Activated CD4-positive, alpha-beta T cell treated with anti-CD3 and anti-CD28 coated beads, Interleukin-2, amount 50 U/mL, for 48 hours (primary cell): ENCODE measurements around the gene MPIG6B.

Experiments used
- DNase-seq, 2 experiments: peaks; one replicate each; pipeline ENCODE4 v3.0.0-alpha.2; 2020

Gene MPIG6B, protein sequence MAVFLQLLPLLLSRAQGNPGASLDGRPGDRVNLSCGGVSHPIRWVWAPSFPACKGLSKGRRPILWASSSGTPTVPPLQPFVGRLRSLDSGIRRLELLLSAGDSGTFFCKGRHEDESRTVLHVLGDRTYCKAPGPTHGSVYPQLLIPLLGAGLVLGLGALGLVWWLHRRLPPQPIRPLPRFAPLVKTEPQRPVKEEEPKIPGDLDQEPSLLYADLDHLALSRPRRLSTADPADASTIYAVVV

DNA sequence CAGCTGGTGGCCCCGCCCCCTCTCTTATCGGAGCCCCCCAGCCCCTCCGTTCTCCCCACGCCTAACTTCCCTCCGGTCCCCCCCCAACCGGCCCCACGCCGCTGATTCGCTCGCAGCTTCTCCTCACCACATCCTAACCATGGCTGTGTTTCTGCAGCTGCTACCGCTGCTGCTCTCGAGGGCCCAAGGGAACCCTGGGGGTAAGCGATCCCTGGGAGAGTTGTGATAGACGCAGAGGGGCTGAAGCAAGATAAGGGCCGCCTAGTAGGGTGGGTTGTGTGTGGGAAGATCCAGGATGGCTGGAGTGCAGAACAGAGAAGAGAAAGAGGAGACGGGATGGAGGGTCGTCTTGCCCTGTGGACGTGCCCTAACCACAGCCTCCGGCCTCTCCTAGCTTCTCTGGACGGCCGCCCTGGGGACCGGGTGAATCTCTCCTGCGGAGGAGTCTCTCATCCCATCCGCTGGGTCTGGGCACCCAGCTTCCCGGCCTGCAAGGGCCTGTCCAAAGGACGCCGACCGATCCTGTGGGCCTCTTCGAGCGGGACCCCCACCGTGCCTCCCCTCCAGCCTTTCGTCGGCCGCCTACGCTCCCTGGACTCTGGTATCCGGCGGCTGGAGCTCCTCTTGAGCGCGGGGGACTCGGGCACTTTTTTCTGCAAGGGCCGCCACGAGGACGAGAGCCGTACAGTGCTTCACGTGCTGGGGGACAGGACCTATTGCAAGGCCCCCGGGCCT is at the start of gene MPIG6B:
Gene MPIG6B, plus strand, starts transcription at position 129 of the 735 bp plus-strand sequence. Its CDS starts 11 bp downstream, at position 140.
- no peak for DNase-seq

DNA sequence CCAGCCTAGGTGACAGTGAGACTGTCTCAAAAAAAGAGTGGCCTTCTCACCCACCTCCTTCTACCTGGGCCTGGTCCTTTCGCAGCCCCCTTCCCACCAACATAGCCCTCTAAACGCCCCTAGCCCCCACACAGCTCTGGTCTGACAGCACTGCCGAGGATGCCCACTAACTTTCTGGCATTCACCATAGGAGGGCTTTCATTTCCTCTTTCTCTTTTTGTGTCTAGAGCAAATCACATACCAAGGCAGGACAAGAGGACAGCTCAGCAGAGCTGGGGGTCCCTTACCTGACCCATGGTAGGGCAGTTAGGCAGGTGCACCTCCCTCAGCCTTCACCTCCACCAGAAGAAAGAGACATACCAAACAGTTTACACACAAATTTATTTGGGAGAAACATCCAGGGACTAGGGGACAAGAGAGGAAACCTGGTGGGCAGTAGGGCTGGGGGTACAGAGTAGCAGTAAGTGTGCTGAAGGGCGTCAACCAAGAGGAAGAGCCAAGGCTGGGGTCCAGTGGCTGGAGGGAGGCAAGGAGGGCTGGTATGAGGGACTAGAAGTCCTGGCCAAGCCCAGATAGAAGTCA is 46.8 kb upstream of the MPIG6B start:
- no peak for DNase-seq

DNA sequence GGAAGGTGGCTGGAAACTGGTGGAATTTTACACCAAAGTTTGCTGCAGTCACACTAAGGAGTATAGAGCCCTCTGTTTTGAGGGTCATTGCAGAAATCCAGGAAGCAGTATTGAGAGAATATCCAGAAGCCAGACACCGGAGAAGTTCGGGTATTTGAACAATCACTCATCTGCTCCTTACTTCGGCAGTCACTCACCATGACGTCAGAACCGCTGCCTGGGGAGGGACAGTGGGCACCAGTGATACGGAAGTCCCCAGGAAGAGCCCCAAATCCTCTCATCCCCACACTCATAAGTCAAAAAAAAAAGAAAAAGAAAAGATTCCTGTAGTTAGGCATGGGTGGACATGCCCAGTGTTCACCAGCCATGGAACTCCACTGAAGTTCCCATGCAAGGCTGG is 46.3 kb upstream of the MPIG6B start:
- DNase-seq = no peak

DNA sequence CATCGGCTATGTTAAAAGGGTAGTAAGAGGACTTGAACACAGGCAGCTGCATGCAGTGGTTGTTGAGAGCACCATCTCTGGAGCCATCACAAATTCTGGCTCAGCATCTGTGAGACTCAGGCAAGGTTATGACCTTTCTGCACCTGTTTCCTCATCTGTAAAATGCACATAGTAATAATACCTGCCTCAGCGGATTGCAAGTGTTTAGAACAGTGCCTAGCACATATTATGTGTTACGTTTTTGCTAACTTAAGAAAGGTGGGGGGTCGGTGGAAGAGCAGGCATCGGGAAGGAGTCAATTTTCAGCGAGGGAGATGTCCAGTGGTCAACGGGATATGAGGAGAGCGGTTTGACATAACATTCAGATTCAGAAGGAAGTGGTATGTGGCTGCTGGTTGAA is 45.2 kb upstream of the MPIG6B start:
- no peak for DNase-seq

DNA sequence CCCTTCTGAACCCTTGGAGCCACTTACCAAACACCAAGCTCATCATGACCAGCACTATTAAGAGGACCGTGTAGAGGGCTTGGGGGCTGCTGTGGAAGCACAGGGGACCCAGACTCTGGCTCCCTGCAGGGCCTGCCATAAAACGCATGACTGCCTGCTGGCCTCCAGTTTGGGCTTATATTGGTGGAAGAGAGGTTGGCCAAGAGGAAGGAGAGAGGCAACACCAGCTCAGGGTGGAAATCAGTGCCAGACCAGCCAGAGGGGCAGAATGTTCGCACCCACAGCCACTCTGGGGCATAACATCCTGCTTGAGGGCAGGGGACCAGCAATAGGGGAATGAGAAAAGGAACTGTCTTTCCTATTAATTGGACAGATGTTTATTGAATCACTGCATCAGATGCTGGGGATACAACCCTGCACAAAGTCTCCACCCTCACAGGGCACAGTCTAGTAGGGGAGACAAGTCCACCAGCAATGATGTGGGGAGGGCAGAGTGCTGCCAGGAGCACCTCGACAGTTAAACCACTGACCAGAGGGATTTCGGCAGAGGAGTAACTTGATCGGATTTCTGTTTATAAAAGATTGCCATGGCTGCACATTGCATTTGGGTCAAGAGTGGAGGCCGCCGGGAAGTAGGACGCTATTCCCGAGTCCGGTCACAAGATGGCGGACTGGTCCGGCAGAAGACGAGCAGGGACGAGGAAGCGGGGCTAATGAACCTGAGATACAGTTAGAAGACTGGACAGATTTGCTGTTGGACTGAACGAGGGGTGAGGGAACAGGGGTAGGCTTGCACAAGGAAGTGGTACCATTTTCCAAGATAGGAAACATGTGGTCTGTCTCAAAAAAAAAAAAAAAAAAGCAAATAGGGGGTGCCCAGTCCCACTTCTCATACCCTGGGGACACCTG is 42.7 kb upstream of the MPIG6B start, which contains the start of gene LY6G5C:
Gene LY6G5C, minus strand, starts transcription at position 842 of the 909 bp plus-strand sequence. Its CDS starts 694 bp downstream, at position 148.
- peak; percentile 70 to 80 for DNase-seq

DNA sequence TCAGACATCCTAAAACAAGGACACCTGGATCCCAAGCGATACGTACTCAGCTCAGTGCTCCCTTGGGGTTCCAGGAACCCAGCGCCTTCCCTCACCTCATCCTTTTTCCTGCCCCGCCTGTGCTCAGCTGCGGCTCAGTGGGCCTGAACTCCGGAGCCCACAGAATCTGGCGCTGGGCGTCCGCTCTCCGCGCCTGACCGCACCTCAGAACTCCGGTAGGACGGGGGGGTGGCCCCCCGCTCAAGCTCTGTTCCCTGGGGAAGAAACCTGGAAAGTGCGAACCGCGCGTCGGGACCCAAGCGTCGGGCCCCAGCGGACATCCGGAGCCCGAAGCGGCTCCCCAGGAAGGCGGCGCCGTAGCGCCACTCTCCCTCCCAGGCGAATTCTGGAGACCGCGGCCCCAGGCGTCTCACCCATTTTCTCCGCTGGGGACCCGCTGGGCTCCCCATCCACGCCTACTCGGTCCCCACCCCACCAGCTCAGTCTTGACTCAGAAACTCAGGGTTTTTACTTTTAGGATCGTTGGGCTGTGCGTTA is 42.0 kb upstream of the MPIG6B start:
- peak; percentile 57 to 66 for DNase-seq

DNA sequence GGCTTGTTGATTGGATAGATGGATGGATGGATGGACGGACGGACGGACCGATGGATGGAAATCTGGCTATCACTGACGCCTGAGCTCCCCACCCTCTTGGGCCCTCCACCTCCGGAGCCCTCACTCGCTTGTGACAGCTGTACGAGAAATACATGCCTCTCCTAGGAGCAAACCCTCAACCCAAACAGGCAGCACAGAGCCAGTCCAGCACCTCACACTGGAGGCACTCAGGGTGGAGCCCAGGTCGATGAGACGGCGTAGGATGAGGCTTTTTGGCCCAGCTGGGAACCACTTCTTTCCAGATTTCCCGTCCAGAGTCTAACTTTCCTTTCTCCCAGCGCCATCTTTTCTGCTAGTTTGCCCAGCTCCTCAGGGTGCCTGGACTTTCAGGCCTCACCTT is 39.6 kb upstream of the MPIG6B start:
- DNase-seq = no peak

DNA sequence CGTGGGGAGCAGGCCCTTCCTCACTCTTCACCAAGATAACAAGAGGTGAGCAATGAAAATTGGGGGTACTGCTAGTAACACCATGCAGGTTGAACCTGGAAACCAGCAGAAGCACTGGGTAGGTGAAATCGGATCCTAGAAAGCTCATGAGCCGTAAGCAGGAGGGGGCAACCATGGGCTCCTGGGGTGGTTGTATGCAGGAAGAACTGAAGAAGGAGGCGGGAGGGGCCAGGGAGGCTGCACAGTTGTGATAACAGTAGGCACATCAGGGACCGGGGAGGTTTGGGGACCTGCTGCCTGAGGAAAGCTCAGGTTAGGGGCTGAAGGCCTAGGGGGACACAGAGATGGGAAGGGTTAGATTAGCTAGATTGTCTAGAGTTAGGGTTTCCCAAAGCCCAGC is 36.7 kb upstream of the MPIG6B start:
- DNase-seq = no peak

DNA sequence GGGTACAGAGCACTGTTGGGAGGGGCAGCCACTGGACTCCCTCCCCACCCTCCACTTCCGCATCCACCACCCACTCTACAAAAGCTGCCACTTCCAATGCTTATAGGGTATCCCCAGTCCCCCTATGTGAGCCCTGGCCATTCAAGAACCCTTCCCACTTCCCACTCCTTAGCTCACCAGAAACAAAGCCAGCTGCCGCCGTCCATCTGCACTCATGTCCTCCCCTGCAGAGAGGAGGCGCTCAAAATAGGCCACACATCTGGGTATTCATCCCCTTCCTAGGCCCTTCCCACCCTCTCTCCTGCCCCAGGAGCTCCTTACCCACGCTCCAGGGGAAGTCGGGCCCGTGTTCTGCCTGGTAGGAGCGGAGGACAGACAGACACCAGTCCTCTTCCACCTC is 35.9 kb upstream of the MPIG6B start:
- DNase-seq = no peak

DNA sequence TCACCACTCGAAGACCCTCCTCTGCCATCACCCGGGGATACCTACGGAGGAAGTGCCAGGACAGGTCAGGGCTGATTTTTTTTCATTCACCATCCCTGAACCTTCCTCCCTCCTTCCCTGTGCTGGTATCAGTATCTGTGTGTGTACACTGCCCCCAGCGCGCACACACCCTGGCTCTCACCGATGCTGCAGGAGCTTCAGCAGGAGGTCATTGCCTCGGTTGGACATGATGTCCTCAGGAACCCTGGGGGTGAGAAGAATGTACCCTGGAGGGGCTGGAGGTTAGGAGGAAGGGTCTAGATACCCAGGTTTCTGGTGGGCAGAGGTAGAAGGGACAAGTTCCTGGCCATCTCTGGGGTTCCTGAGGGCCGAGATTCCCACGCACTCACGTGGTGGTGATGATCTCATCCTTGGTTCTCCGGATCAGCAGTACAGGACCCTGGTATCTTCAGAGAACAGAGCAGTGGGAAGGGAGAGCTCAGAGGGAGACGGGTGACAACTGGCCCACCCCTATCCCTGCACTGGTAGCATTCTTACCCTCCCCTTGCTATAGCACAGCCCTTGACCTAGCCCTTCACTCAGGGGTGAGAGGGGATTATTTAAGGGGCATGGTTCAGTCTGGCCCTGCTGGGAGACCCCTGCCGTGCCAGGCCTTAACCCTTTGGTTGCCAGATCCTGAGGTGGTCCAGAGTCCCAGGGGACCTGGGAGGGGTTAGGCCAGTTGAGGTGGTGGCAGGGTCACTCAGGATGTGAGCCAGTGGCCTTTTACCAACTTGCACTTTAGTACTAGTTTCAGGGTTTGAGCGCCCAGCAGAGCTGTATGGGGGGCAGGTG is 35.1 kb upstream of the MPIG6B start:
- DNase-seq = no peak

DNA sequence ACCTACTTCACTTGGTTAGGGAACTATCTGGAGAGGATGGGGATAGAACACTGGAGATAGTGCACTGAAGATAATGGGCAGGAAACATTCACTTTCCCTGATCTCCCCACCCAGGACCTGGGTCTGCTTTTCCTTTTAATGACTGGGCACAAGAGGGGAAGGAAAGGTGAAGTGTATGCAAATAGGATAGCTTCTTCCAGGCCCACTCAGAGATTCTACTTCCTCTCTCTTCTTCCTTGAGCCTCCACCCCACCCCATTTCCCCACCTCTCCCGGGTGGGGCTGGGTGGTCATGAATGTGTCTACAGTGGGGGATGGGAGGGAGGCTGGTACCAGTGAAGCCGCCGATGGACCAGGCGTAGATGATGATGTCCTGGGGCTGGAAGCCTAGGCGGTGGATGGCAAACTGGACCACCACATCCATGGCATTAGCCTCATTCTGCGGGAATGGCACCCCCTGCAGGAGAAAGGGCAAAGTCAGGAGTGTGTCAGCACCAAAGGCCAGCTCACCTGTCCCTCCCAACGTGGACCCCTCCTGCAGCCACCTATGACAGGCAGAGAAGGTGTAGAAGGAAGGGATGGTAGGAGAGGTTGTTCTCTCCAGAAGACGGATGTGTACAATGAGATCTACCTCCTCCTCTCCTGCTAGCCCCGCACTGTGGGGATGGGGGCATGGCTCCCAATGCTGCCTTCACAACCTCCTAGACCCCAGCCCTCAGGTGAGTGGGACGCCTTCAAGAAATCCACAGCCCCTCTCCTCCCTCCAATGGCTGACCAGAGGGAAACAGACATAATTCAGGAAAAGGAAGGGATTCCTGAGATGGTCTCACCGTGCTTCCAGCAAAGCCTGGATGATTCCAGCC is 33.7 kb upstream of the MPIG6B start:
- peak in 1 of 2 experiments; percentile 24 for DNase-seq

DNA sequence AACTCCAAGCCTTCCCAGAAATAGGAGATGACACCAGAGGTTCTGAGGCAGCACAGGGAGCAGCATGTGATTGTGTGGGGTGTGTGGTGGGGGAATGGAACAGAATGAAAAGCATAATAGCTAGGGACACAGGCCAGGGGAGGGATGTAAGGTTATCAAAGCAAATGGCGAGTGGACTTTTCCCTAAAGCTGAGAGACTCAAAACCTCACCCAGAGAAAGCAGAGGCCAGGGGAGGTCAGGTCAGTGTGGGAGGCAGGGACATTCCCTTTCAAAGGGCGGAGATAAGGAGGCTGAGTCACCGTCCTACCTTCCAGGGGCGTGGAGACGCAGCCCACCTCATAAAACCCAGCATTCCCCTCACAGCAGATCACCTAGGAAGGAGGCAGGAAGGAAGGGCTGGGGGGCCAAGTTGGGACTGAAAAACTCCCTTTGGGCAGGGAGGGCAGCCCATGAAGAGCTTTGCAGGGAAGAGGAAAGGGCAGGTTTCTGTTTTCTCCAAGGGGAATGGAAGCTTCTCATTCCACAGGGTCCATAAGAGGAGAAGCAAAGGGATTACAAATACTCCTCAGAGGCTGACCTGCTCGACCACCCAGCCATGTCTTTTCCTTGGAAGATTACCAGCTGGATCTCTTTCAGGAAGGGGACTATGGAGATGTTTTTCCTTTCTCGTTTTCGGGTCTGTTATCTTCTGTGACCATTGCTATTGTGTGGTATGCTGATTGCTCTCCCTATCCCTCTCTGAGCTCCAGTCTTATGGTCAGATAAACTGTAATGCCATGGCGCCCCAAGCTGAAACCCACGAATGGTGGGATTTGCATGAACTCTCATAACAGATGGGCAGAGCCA is 32.7 kb upstream of the MPIG6B start:
- no peak for DNase-seq

DNA sequence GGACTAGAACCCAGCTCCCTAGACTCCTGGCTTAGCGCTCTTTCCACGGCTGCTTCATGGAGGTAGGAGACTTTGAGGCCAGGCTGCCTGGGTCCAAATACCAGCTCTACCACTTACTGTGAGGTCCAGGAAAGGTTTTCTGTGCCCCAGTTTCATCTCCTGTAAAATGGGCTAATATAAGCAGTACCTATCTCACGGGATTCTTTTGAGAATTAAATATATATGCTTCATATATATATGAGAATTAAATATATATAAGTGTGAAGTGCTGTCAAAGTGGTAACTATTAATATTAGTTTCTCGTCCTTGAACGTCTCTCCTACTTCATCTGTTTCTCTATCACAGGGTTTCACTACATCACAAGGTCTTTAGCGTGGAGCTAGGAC is 32.1 kb upstream of the MPIG6B start:
- DNase-seq = no peak

DNA sequence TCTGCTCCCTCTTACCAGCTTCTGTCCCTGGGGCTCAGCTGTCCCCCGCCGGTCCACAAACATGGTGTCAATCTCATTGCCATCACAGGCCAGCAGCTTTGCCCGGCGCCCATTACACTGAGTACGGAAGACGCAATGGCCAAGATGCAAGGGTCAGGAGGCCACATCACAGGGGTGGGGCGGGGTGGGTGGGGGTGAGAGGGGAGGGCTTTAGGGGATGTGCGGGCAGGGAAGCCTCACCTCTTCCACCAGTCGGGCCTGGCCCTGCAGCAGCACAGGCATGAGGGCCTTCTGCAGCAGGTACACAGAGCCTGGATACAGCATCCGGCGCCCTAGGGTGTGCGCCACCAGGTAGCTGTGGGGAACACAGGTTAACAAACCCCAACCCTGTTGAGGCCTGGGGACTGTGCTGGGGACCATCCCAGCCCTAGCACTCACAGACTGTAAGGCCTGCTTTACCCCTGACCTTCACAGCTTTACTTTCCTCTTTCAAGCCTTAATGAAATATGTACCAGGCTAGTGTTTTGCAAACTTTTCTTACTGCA is 31.5 kb upstream of the MPIG6B start:
- no peak for DNase-seq

DNA sequence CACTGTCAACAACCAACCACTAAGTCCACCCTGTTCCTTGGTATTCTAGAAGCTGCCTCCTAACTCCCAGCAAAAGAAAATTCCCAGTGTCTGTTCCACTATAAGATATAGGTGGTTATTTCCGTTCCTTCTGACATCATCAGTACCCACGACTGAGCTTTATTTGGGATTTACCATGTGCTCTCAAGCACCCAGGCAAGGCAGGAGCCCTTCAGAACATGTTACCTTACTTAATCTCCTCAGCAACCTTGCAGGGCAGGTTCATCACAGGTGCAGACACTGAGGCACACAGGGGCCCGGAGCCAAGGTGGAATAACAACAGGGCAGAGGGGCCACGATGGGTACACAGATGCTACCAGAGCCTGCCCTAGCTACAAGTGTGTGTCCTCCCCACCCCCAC is 30.8 kb upstream of the MPIG6B start:
- DNase-seq = no peak

DNA sequence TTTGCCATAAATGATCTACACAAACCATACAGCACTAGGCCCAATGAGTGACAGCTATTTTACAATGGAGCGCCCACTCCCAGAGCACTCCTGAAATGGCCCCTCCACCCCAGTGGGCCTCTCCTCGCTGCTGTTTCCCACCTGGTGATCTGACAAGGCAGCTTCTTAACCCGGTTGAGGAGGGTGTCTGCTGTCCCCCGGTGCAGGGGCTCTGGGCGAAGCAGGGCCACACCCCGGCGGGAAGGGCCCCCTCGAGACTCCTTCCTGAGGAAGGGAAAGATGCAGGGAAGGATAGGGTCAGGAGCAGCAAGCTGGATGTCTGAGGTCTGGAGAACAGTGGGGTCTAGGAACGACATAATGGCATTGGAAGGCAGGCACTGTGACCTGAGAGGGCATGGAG is 30.3 kb upstream of the MPIG6B start:
- DNase-seq = no peak

DNA sequence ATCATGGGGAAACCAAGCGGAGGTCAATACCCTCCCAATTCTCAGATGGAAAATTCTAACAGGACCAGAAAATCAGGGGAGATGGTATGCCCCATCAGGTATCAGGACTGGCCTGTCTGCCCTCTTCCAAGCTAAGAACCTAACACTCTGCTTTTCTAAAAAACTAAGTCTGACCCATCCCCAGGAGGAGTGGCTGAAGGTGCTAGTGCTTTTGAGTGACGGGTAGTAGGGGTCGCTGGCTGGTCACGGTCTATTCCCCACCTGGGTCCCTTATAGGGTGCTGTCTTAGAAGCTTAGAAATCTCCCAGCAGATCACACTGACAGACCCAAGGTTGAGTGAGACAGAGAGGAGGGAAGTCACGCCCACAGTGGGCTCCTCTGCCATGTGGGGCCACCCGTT is 29.6 kb upstream of the MPIG6B start:
- no peak for DNase-seq

DNA sequence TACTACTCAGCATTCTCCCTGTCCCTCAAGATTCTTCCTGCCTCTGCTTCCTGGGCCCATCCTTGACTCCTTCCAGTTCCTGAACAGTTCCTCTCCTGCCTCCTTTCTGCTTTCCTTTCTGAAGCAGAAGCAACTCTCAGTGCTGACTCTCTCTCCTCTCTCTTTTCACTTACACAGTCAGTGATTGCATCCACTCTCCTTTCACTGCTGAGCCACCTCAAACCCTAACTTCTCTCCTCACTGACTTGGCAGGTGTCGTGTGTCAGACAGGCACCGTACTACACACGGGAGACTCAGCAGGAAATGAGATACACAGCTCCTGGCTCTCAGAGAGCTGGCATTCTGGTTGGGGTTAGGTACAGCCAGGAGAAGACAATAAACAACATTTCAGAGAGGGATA is 25.6 kb upstream of the MPIG6B start:
- DNase-seq = no peak

DNA sequence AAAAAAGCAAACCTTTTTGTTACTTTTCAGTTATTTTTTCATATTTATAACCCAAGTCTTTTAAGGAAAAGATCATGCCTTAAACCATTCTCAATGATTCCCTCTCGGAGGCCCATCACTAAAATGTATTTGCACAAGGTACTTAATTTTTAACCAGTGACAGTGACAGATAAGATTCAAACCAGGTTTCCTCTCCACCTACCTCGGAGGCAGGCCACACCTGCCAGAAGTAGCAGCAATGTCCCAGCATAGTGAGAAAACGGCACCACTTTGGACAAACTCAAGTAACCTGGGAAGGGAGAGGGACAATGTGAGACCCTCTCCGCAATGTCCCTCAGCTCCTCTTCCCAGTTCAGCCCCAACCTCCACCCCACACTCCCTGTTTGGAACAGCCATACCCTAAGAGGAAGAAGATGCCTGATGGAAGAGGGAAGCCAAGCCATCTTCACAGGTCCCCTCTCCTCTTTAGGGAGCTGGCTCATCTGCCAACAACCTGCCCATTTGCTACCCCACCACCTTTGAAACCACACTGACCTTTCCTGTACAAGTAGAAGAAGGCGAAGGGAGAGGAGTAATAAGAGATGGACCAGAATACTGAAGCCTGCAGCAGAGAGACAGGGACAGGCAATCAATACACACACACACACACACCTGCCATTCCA is 22.3 kb upstream of the MPIG6B start:
- DNase-seq = no peak
